CD4-positive, CD25-positive, alpha-beta regulatory T cell (primary cell): ENCODE measurements around the gene RBFOX2. TPM values are rescaled to one million over a fixed set of nuclear protein-coding genes. Genes with fewer than 3 reads are reported as not detected.

ENCODE experiments used
- ATAC-seq, 2 donors: fragments of 150-1000 bp; cut with Tn5 transposase; one replicate each; pipeline ENCODE4 v1.10.0; 2021; ENCODE audit warnings: low read depth in 2 of 2, moderate number of reproducible peaks in 2 of 2, moderate library complexity in 1 of 2
- DNase-seq, 3 donors: peaks; one replicate each; pipeline versions ENCODE4 v3.0.0 to v3.0.0-alpha.2; 2012 to 2022; ENCODE audit warnings: mixed read lengths in 1 of 3
- H3K27ac ChIP-seq: one replicate; pipeline ENCODE4 v1.7.0; 2013; ENCODE audit warnings: mild to moderate bottlenecking, low read length; ENCODE audit not compliant: insufficient read depth, poor library complexity, severe bottlenecking
- H3K27me3 ChIP-seq: one replicate; pipeline ENCODE4 v1.7.0; 2013; ENCODE audit warnings: low read length; ENCODE audit not compliant: control insufficient read depth, insufficient read depth
- H3K36me3 ChIP-seq: one replicate; pipeline ENCODE4 v1.7.0; 2013; ENCODE audit warnings: mild to moderate bottlenecking, low read length, moderate library complexity; ENCODE audit not compliant: control insufficient read depth, insufficient read depth
- H3K4me1 ChIP-seq: 2 replicates; pipeline ENCODE4 v1.7.0; 2013; ENCODE audit warnings: mild to moderate bottlenecking, low read length; ENCODE audit not compliant: insufficient read depth, control insufficient read depth, poor library complexity, severe bottlenecking
- H3K4me3 ChIP-seq: one replicate; pipeline ENCODE4 v1.7.0; 2013; ENCODE audit warnings: low read depth, mild to moderate bottlenecking, low read length, moderate library complexity
- H3K9me3 ChIP-seq, 2 experiments: 1 replicate in 1 of 2; 2 replicates in 1 of 2; pipeline ENCODE4 v1.7.0; 2013; ENCODE audit warnings: low read length in 2 of 2, mild to moderate bottlenecking in 1 of 2, moderate library complexity in 1 of 2; ENCODE audit not compliant: control insufficient read depth in 2 of 2
- H3K27ac Mint-ChIP-seq, 3 donors: one replicate each; pipeline ENCODE4 v1.8.0; 2020 to 2022; ENCODE audit warnings: mild to moderate bottlenecking in 3 of 3, mixed read lengths in 3 of 3, moderate library complexity in 2 of 3
- H3K27me3 Mint-ChIP-seq: one replicate; pipeline ENCODE4 v1.8.0; 2022; ENCODE audit warnings: mild to moderate bottlenecking, mixed read lengths
- H3K36me3 Mint-ChIP-seq: one replicate; pipeline ENCODE4 v1.8.0; 2020; ENCODE audit warnings: mixed read lengths
- H3K4me1 Mint-ChIP-seq, 4 donors: one replicate each; pipeline ENCODE4 v1.8.0; 2020 to 2022; ENCODE audit warnings: mixed read lengths in 4 of 4, mild to moderate bottlenecking in 1 of 4
- H3K4me3 Mint-ChIP-seq, 4 donors: one replicate each; pipeline ENCODE4 v1.8.0; 2020 to 2022; ENCODE audit warnings: mild to moderate bottlenecking in 4 of 4, mixed read lengths in 4 of 4, moderate library complexity in 3 of 4
- H3K9me3 Mint-ChIP-seq, 7 donors: one replicate each; pipeline ENCODE4 v1.8.0; 2020 to 2022; ENCODE audit warnings: mixed read lengths in 7 of 7, mild to moderate bottlenecking in 3 of 7, moderate library complexity in 2 of 7
- polyA plus RNA-seq, 4 donors: library from polyadenylated mRNA; unstranded; fragments of 300-500 nt; fragmentation: Illumina TruSeq; gene quantifications; one replicate each; pipeline ENCODE4 v1.2.3, GENCODE V29; 2021
- total RNA-seq: library from RNA; stranded (reverse); gene quantifications from one replicate; pipeline ENCODE4 v1.2.3, GENCODE V29; 2022

RBFOX2 gene
- total and polyA plus RNA-seq, 5 donors from 2014 or later, result 0.25 to 0.52 TPM; not detected in 3

DNA sequence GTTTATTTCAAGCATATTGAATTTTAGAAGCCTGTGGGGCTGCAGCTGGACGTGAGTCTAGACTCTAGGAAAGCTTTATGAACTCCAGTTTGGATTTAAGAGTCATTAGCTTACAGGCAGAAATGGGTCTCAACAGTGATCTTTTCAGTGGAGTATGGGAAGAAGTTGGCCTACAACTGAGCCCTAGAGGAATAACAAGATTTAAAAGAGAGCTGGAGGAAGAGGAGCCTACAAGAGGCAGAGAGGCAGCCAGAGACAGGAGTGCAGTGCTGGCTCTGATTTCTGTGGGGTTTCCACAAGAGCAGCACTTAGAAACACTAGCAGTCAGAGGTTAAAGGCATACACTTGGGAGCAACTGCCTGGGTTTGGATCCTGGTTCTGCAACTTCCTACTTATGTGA, 293.1 kb downstream of the RBFOX2 start:
- Histone ChIP-seq H3K4me3 (no peak overlapping the region), H3K27me3 (no peaks in the 10 kb centered on the region), H3K4me1 (no peaks in the 10 kb centered on the region), H3K27ac (no peak overlapping the region), H3K9me3 (no peaks in the 10 kb centered on the region), H3K36me3 (no peaks in the 10 kb centered on the region)
- DNase-seq (no peak), ATAC-seq (no peak)
- no peaks in the 10 kb centered on the region for H3K36me3 Mint-ChIP-seq
- peak overlapping the region in 1 of 3 donors; percentile 67 for H3K27ac Mint-ChIP-seq
- H3K4me3 Mint-ChIP-seq, result no peak overlapping the region
- no peaks in the 10 kb centered on the region for H3K9me3 Mint-ChIP-seq
- no peaks in the 10 kb centered on the region for H3K4me1 Mint-ChIP-seq
- peaks cover 24% of the 10 kb centered on the region for H3K27me3 Mint-ChIP-seq

DNA sequence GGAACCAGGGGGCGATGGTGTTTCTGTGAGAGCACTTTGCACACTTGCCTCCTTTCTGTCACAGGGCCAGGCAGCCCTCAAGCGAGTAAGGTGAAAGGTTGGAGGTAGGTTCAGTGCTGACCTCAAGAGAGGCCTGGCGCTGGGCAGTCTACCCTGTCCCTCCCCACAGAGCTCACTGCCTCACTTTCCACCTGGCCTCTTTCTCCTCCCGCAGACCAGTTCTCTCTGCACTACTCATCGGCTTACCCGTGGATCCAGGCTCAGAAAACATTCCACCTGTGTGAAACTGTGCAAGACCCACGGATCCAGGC, 294.2 kb downstream of the RBFOX2 start:
- H3K27me3 Mint-ChIP-seq, result peaks cover 28% of the 10 kb centered on the region
- H3K27ac ChIP-seq, result no peak overlapping the region
- no peak overlapping the region for H3K4me3 Mint-ChIP-seq
- H3K27ac Mint-ChIP-seq, result no peak overlapping the region
- H3K36me3 ChIP-seq, result no peaks in the 10 kb centered on the region
- H3K4me1 Mint-ChIP-seq, result no peaks in the 10 kb centered on the region
- H3K27me3 ChIP-seq, result no peaks in the 10 kb centered on the region
- DNase-seq, result no peak
- no peaks in the 10 kb centered on the region for H3K36me3 Mint-ChIP-seq
- no peak for ATAC-seq
- H3K9me3 ChIP-seq, result no peaks in the 10 kb centered on the region
- no peaks in the 10 kb centered on the region for H3K9me3 Mint-ChIP-seq
- H3K4me1 ChIP-seq, result no peaks in the 10 kb centered on the region
- no peak overlapping the region for H3K4me3 ChIP-seq

DNA sequence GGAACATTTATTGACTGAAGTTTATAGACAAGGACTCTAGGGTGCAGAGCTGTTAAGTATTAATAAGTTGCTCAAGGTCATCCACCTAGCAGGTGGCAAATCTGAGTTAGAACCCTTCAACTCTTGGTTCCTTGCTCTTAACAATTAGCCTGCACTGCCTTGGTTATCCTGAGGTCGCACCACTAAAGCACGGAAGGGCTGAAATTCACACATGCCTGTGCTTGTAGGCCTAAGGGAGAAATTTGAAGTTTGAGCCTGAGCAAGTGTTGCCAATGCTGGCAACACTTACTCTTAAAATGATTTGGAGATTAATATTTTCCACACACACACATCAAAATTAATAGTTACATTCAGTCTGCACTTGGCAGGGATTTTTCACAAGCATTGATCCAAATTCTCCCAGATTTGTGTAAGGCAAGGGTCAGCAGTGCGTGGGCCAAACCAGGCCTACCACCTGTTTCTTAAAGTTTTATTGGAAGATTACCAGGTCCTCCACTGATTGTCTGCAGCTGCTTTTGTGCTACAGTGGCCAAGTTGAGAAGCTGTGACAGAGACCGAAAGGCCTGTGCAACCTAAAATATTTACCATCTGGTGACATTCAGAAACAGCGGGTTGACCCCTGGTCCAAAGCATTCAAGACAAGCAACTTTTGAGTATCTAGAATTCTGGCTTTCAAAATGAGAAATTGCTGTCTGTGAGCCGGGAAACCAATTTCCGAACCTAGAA, 294.7 kb downstream of the RBFOX2 start:
- Mint-ChIP-seq H3K27me3 (peaks cover 29% of the 10 kb centered on the region), H3K27ac (peak overlapping the region in 1 of 3 donors; percentile 52)

DNA sequence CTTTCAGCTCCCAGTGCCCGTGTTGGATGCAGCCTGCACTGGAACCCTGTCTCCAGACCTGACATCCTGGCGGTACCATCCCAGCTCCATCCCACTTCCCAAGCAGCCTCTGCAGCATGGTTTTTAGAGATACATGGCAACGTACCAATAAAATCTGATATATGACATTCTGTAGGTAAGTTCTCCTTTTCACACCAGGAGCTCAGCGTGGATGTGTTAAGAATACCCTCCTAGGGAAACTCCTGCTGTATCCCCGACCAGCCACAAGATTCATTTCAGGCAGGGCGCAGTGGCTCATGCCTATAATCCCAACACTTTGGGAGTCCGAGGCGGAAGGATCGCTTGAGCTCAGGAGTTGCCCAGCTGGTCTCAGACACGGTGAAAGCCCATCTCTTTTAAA, 295.6 kb downstream of the RBFOX2 start:
- no peaks in the 10 kb centered on the region for H3K4me1 Mint-ChIP-seq
- Histone ChIP-seq H3K36me3 (no peaks in the 10 kb centered on the region), H3K27me3 (no peaks in the 10 kb centered on the region), H3K9me3 (no peaks in the 10 kb centered on the region), H3K4me3 (no peak overlapping the region), H3K4me1 (no peaks in the 10 kb centered on the region), H3K27ac (no peak overlapping the region)
- H3K9me3 Mint-ChIP-seq, result no peaks in the 10 kb centered on the region
- H3K27ac Mint-ChIP-seq, result no peak overlapping the region
- H3K4me3 Mint-ChIP-seq, result no peak overlapping the region
- ATAC-seq, result no peak
- DNase-seq, result no peak
- H3K36me3 Mint-ChIP-seq, result no peaks in the 10 kb centered on the region
- H3K27me3 Mint-ChIP-seq, result peaks cover 24% of the 10 kb centered on the region

More for the DNA sequence above, 294.7 kb downstream of the RBFOX2 start:
- Mint-ChIP-seq H3K4me3 (no peak overlapping the region), H3K36me3 (no peaks in the 10 kb centered on the region), H3K9me3 (no peaks in the 10 kb centered on the region), H3K4me1 (no peaks in the 10 kb centered on the region)
- no peaks in the 10 kb centered on the region for H3K27me3 ChIP-seq
- H3K4me3 ChIP-seq, result no peak overlapping the region
- no peak overlapping the region for H3K27ac ChIP-seq
- H3K9me3 ChIP-seq, result no peaks in the 10 kb centered on the region
- H3K36me3 ChIP-seq, result no peaks in the 10 kb centered on the region
- ATAC-seq (no peak), DNase-seq (no peak)
- H3K4me1 ChIP-seq, result no peaks in the 10 kb centered on the region

DNA sequence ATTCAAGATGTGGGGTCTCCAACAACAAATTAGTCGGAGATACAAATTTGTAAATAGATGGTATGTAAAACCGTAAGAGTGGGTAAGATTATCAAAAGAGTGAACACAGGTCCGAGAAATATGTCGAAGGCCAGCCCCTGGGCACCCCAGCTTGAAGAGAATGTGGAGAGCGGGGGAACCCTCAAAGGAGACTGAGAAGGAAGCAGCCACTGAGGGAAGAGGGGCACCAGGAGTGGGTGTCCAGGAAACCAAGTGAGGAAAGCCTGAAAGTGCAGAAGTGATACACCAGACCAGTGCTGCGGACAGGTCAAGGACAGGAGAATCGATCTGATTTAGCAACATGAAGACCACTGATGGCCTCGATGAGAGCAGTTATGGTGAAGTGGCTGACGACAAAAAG, 296.5 kb downstream of the RBFOX2 start:
- DNase-seq (no peak), ATAC-seq (no peak)
- Mint-ChIP-seq H3K4me3 (no peak overlapping the region), H3K9me3 (no peaks in the 10 kb centered on the region), H3K36me3 (no peaks in the 10 kb centered on the region), H3K27ac (no peak overlapping the region), H3K4me1 (no peaks in the 10 kb centered on the region), H3K27me3 (peaks cover 18% of the 10 kb centered on the region)
- Histone ChIP-seq H3K9me3 (no peaks in the 10 kb centered on the region), H3K4me1 (no peaks in the 10 kb centered on the region), H3K27me3 (no peaks in the 10 kb centered on the region), H3K4me3 (no peak overlapping the region), H3K27ac (no peak overlapping the region), H3K36me3 (no peaks in the 10 kb centered on the region)

DNA sequence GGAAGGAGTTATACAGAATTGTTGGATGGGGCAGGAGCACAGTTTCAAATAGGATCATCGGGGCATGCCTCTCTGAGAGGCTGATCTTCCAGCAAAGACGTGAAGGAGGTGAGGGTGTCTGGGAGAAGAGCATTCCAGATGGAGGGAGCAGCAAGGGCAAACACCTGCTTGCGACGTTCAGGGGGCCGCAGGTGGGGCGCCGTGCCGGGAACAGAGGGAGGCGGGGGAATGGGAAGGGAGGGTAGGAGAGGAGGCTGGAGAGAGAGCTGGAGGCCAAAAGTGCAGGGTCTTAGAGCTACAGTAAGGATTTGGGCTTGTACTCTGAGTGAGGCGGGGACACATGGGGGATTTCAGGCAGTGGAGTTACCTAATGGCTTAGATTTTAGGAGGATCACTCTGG, 297.3 kb downstream of the RBFOX2 start:
- H3K27me3 ChIP-seq, result no peaks in the 10 kb centered on the region
- DNase-seq (no peak), ATAC-seq (no peak)
- H3K9me3 ChIP-seq, result no peaks in the 10 kb centered on the region
- no peaks in the 10 kb centered on the region for H3K36me3 Mint-ChIP-seq
- no peak overlapping the region for H3K4me3 Mint-ChIP-seq
- H3K27ac Mint-ChIP-seq, result no peak overlapping the region
- H3K9me3 Mint-ChIP-seq, result no peaks in the 10 kb centered on the region
- no peaks in the 10 kb centered on the region for H3K4me1 Mint-ChIP-seq
- no peak overlapping the region for H3K27ac ChIP-seq
- peaks cover 18% of the 10 kb centered on the region for H3K27me3 Mint-ChIP-seq
- no peaks in the 10 kb centered on the region for H3K4me1 ChIP-seq
- H3K4me3 ChIP-seq, result no peak overlapping the region
- H3K36me3 ChIP-seq, result no peaks in the 10 kb centered on the region

DNA sequence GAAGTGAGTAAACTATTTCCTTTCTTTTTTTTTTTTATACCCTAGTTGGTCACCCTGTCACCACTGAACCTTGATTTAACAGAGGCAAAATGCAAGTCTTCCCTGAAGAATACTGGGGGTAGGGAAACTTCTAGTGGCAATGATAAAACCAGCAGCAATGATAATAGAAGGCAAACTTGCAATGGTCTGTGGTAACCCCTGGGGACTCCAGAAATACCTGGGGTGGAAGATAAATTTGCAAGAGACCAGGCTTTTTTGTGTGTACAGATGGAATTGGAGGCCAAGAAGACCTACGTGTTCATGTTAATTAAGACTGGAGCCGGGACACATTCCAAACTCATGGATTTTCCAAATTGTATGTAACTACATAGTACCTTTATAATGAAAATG, 299.3 kb downstream of the RBFOX2 start:
- Histone ChIP-seq H3K36me3 (no peaks in the 10 kb centered on the region), H3K4me1 (no peaks in the 10 kb centered on the region), H3K27me3 (no peaks in the 10 kb centered on the region), H3K4me3 (no peak overlapping the region), H3K9me3 (no peaks in the 10 kb centered on the region), H3K27ac (no peak overlapping the region)
- DNase-seq, result no peak
- Mint-ChIP-seq H3K4me1 (no peaks in the 10 kb centered on the region), H3K27ac (no peak overlapping the region), H3K27me3 (peaks cover 18% of the 10 kb centered on the region), H3K36me3 (no peaks in the 10 kb centered on the region), H3K9me3 (no peaks in the 10 kb centered on the region), H3K4me3 (no peak overlapping the region)
- ATAC-seq, result no peak

DNA sequence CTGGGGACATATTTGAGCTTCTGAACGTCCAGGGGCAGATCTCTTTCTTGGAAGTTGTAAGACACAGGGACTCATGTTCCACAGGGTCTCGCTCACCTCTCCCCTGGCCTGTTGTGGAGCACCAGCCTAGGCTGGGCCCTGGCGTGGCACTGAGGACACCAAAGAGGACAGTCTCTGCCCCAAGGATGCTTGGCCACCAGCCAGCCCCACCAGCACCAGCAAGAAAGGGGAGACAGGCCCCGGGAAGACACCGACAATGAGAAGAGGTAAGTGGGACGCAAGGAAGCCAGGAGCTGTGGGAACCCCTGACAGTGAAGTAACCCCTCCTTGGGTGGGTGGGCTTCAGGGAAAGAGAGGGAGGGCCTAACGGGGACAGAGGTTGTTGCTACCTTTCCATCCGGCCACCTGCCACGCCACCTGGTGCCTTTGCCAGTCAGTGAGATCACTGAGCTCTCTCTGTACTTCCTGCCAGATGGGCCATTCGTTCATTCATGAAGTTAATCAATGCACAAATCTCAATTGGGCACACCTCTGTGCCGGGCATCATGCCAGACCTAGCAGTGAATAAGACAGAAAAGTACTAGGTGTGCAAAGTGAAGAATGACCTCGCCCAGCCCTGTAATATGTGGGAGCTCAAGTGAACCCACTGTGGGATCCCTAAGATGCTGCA, 299.9 kb downstream of the RBFOX2 start:
- H3K4me1 Mint-ChIP-seq, result no peaks in the 10 kb centered on the region
- peaks cover 18% of the 10 kb centered on the region for H3K27me3 Mint-ChIP-seq
- DNase-seq (no peak), ATAC-seq (no peak)
- no peaks in the 10 kb centered on the region for H3K4me1 ChIP-seq
- no peak overlapping the region for H3K4me3 Mint-ChIP-seq
- no peaks in the 10 kb centered on the region for H3K27me3 ChIP-seq
- peak overlapping the region in 1 of 3 donors; percentile 55 for H3K27ac Mint-ChIP-seq
- no peaks in the 10 kb centered on the region for H3K9me3 Mint-ChIP-seq
- no peaks in the 10 kb centered on the region for H3K36me3 ChIP-seq
- H3K27ac ChIP-seq, result no peak overlapping the region
- no peak overlapping the region for H3K4me3 ChIP-seq
- no peaks in the 10 kb centered on the region for H3K9me3 ChIP-seq
- no peaks in the 10 kb centered on the region for H3K36me3 Mint-ChIP-seq
